Nephron progenitor cell (in vitro differentiated cells): ENCODE measurements around the gene OSBP2.
"Not testable (repeated sequence)": the region's sequence is repeated elsewhere in the genome, so short reads cannot be mapped to it uniquely, and the experiment has no call there.

ENCODE experiments used
- DNase-seq: peaks from one replicate; pipeline ENCODE4 v3.0.0; 2021
- H3K27ac Mint-ChIP-seq: 2 replicates; pipeline ENCODE4 v1.8.0; 2021; ENCODE audit warnings: mild to moderate bottlenecking, moderate library complexity, mixed read lengths
- H3K27me3 Mint-ChIP-seq: 2 replicates; pipeline ENCODE4 v1.8.0; 2021; ENCODE audit warnings: mild to moderate bottlenecking, low read depth, mixed read lengths; ENCODE audit not compliant: poor library complexity
- H3K36me3 Mint-ChIP-seq: 2 replicates; pipeline ENCODE4 v1.8.0; 2021; ENCODE audit warnings: low read depth, mixed read lengths
- H3K4me1 Mint-ChIP-seq: 2 replicates; pipeline ENCODE4 v1.8.0; 2021; ENCODE audit warnings: mixed read lengths
- H3K4me3 Mint-ChIP-seq: 2 replicates; pipeline ENCODE4 v1.8.0; 2021; ENCODE audit warnings: mild to moderate bottlenecking, moderate library complexity, mixed read lengths
- H3K9me3 Mint-ChIP-seq: 2 replicates; pipeline ENCODE4 v1.8.0; 2021; ENCODE audit warnings: mild to moderate bottlenecking, moderate library complexity, mixed read lengths
- TF ChIP-seq, protein P1 (sequence below): fragments of 200-600 bp; sonication (generic); IDR thresholded peaks from 2 replicates; pipeline ENCODE4 v1.5.0; 2021; ENCODE audit warnings: antibody characterized with exemption

OSBP2 gene

GRCh38 chr22:30673136-30673535, 21.5 kb upstream of the OSBP2 start:
- peaks cover 24% of the 10 kb centered on the region for H3K4me1 Mint-ChIP-seq
- no peaks in the 10 kb centered on the region for H3K36me3 Mint-ChIP-seq
- TF ChIP-seq, protein P1, sequence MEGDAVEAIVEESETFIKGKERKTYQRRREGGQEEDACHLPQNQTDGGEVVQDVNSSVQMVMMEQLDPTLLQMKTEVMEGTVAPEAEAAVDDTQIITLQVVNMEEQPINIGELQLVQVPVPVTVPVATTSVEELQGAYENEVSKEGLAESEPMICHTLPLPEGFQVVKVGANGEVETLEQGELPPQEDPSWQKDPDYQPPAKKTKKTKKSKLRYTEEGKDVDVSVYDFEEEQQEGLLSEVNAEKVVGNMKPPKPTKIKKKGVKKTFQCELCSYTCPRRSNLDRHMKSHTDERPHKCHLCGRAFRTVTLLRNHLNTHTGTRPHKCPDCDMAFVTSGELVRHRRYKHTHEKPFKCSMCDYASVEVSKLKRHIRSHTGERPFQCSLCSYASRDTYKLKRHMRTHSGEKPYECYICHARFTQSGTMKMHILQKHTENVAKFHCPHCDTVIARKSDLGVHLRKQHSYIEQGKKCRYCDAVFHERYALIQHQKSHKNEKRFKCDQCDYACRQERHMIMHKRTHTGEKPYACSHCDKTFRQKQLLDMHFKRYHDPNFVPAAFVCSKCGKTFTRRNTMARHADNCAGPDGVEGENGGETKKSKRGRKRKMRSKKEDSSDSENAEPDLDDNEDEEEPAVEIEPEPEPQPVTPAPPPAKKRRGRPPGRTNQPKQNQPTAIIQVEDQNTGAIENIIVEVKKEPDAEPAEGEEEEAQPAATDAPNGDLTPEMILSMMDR: no peak
- peaks cover 49% of the 10 kb centered on the region for H3K27me3 Mint-ChIP-seq
- DNase-seq: no peak
- H3K9me3 Mint-ChIP-seq: no peaks in the 10 kb centered on the region
- no peak overlapping the region for H3K27ac Mint-ChIP-seq
- H3K4me3 Mint-ChIP-seq: no peak overlapping the region

GRCh38 chr22:30674482-30674881, 20.2 kb upstream of the OSBP2 start:
- Mint-ChIP-seq H3K27ac (no peak overlapping the region), H3K27me3 (peaks cover 40% of the 10 kb centered on the region), H3K36me3 (no peaks in the 10 kb centered on the region), H3K4me3 (no peak overlapping the region), H3K4me1 (peaks cover 30% of the 10 kb centered on the region), H3K9me3 (no peaks in the 10 kb centered on the region)
- no peak for DNase-seq
- TF ChIP-seq, protein P1: no peak

GRCh38 chr22:30675436-30675835, 19.2 kb upstream of the OSBP2 start:
- H3K4me3 Mint-ChIP-seq: no peak overlapping the region
- H3K27me3 Mint-ChIP-seq: peaks cover 35% of the 10 kb centered on the region
- DNase-seq: no peak
- no peak overlapping the region for H3K27ac Mint-ChIP-seq
- H3K36me3 Mint-ChIP-seq: no peaks in the 10 kb centered on the region
- TF ChIP-seq, protein P1: no peak
- H3K9me3 Mint-ChIP-seq: no peaks in the 10 kb centered on the region
- H3K4me1 Mint-ChIP-seq: peaks cover 35% of the 10 kb centered on the region

GRCh38 chr22:30676565-30676964, 18.1 kb upstream of the OSBP2 start:
- not testable (repeated sequence) for H3K4me3 Mint-ChIP-seq, H3K27ac Mint-ChIP-seq, H3K9me3 Mint-ChIP-seq, H3K36me3 Mint-ChIP-seq, DNase-seq
- Mint-ChIP-seq H3K4me1 (peaks cover 36% of the 10 kb centered on the region), H3K27me3 (peaks cover 26% of the 10 kb centered on the region)

- Mint-ChIP-seq H3K4me1 (peaks cover 42% of the 10 kb centered on the region), H3K27me3 (peaks cover 17% of the 10 kb centered on the region)
- H3K27ac Mint-ChIP-seq, H3K36me3 Mint-ChIP-seq, H3K9me3 Mint-ChIP-seq, H3K4me3 Mint-ChIP-seq, DNase-seq: not testable (repeated sequence)
Observed at GRCh38 chr22:30679895-30680690, 14.6 kb upstream of the OSBP2 start.

GRCh38 chr22:30680991-30681770, 13.5 kb upstream of the OSBP2 start:
- H3K4me1 Mint-ChIP-seq: peaks cover 39% of the 10 kb centered on the region
- peak overlapping the region; percentile 68 for H3K27ac Mint-ChIP-seq
- H3K9me3 Mint-ChIP-seq: no peaks in the 10 kb centered on the region
- TF ChIP-seq, protein P1: no peak
- H3K36me3 Mint-ChIP-seq: no peaks in the 10 kb centered on the region
- no peak for DNase-seq
- no peak overlapping the region for H3K4me3 Mint-ChIP-seq
- H3K27me3 Mint-ChIP-seq: peaks cover 28% of the 10 kb centered on the region
